ENCODE measurements around the gene BCL2L13. TPM values are rescaled to one million over a fixed set of nuclear protein-coding genes. Genes with fewer than 3 reads are reported as not detected.

BCL2L13 gene
- total RNA-seq, 2 donors from 2014 or later = 64.7 to 67.9 TPM

- Histone ChIP-seq H3K27ac (no peak overlapping the region), H3K27me3 (replicated peaks; ENCODE audit: insufficient read depth) (no peaks in the 10 kb centered on the region), H3K36me3 (no peaks in the 10 kb centered on the region), H3K4me3 (no peak overlapping the region), H3K4me1 (replicated peaks) (no peaks in the 10 kb centered on the region), H3K9me3 (no peaks in the 10 kb centered on the region)
- intact Hi-C loops (cut with DNase I) = no loop called here
- WGBS = 91% methylated on average over 5 of the region's 5 CpGs
- no peak for DNase-seq (ENCODE audit: low spot score)
- TF ChIP-seq POLR2A (IDR thresholded peaks at IDR 0.05) (no peak), POLR2AphosphoS5 (IDR thresholded peaks at IDR 0.05) (no peak), CTCF (IDR thresholded peaks at IDR 0.05) (no peak)
These were observed 81.4 kb downstream of the BCL2L13 start for GRCh38 chr22:17719911-17720310.

- no peak overlapping the region for H3K4me3 ChIP-seq
- DNase-seq (ENCODE audit: low spot score) = no peak
- WGBS = 79% methylated on average over 5 of the region's 5 CpGs
- intact Hi-C loops (cut with DNase I) = no loop called here
- H3K4me1 ChIP-seq (replicated peaks) = no peaks in the 10 kb centered on the region
- no peak for TF ChIP-seq POLR2AphosphoS5 (IDR thresholded peaks at IDR 0.05)
- H3K36me3 ChIP-seq = peaks cover 0 to 6% of the 10 kb centered on the region in 2 donors
- H3K27ac ChIP-seq = no peak overlapping the region
- no peaks in the 10 kb centered on the region for H3K9me3 ChIP-seq
- no peaks in the 10 kb centered on the region for H3K27me3 ChIP-seq (replicated peaks; ENCODE audit: insufficient read depth)
These were observed 85.7 kb downstream of the BCL2L13 start for GRCh38 chr22:17724241-17724640.

DNA sequence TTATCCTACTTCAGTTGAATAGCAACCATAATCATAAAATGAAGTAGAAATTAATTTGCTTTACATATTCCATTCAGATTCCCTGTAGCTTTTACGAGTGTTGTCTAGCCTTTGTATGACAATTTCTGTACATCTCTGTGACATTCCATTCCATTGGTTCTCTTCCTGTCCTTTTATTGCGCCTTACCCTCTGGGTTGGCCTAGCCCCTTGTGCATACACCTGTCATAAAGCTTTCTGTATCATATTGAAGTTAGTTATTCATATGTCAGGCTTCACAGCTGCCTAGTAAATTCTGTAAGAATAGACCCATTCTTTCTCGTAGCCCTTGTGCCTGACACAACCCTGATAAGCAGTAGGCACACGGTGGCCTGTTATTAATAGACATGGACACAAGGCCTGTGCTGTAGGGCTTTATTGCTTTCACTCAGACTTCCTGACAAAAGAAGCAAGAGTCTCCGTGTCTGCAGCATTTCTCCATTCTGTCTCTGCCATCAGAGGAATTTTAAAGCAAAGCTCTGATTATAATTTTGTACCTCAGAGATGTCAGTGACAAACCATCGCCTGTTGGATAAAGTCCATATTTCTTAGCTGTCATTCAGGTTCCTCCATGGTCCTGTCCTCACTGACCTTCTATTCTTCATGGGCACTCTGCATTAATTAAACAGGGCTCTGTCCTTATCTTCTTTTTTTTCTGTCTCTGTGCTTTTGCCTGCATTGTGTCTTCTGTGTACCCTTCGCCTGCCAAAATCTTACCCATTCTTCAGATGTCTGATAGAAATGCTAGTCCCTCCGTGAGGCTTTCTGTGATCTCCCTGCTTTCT is 86.3 kb downstream of the BCL2L13 start:
- no peak overlapping the region for H3K4me3 ChIP-seq
- DNase-seq (ENCODE audit: low spot score) = no peak
- no peak overlapping the region for H3K27ac ChIP-seq
- intact Hi-C loops (cut with DNase I) = no loop called here
- no peak for TF ChIP-seq POLR2A (IDR thresholded peaks at IDR 0.05)
- no peak for TF ChIP-seq CTCF (IDR thresholded peaks at IDR 0.05)
- TF ChIP-seq POLR2AphosphoS5 (IDR thresholded peaks at IDR 0.05) = no peak
- no peaks in the 10 kb centered on the region for H3K27me3 ChIP-seq (replicated peaks; ENCODE audit: insufficient read depth)
- no peaks in the 10 kb centered on the region for H3K4me1 ChIP-seq (replicated peaks)
- WGBS = 58% methylated on average over 8 of the region's 8 CpGs
- peaks cover 0 to 6% of the 10 kb centered on the region in 2 donors for H3K36me3 ChIP-seq
- H3K9me3 ChIP-seq = no peaks in the 10 kb centered on the region

DNA sequence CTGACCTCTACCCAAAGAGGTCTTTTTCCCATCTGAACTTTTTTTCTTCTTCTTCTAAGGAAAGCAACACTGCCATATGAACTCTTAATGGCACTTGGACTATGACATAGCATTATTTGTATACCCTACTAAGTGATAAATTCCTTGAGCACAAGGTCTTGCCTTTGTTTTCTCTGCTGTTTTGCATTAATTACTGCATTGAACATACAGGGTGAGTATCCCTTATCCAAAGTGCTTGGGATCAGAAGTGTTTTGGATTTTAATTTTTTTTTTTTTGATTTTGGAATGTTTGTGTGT is 86.9 kb downstream of the BCL2L13 start:
- no peak for TF ChIP-seq POLR2AphosphoS5 (IDR thresholded peaks at IDR 0.05)
- TF ChIP-seq CTCF (IDR thresholded peaks at IDR 0.05) = no peak
- no peak for TF ChIP-seq POLR2A (IDR thresholded peaks at IDR 0.05)
- Histone ChIP-seq H3K4me3 (no peak overlapping the region), H3K9me3 (no peaks in the 10 kb centered on the region), H3K27me3 (replicated peaks; ENCODE audit: insufficient read depth) (no peaks in the 10 kb centered on the region), H3K36me3 (peaks cover 0 to 6% of the 10 kb centered on the region in 2 donors), H3K27ac (no peak overlapping the region), H3K4me1 (replicated peaks) (no peaks in the 10 kb centered on the region)
- no peak for DNase-seq (ENCODE audit: low spot score)
- intact Hi-C loops (cut with DNase I) = no loop called here

- no peak for TF ChIP-seq POLR2A (IDR thresholded peaks at IDR 0.05)
- TF ChIP-seq POLR2AphosphoS5 (IDR thresholded peaks at IDR 0.05) = no peak
- TF ChIP-seq CTCF (IDR thresholded peaks at IDR 0.05) = no peak
- Histone ChIP-seq H3K27ac (no peak overlapping the region), H3K27me3 (replicated peaks; ENCODE audit: insufficient read depth) (no peaks in the 10 kb centered on the region), H3K36me3 (peaks cover 0 to 6% of the 10 kb centered on the region in 2 donors), H3K9me3 (no peaks in the 10 kb centered on the region), H3K4me3 (no peak overlapping the region), H3K4me1 (replicated peaks) (no peaks in the 10 kb centered on the region)
- intact Hi-C loops (cut with DNase I) = no loop called here
- no peak for DNase-seq (ENCODE audit: low spot score)
- 83% methylated on average over 13 of the region's 13 CpGs for WGBS
These were observed 87.7 kb downstream of the BCL2L13 start for GRCh38 chr22:17726006-17726927.
